Mucosa of stomach (tissue), 1 donor: ENCODE data around the gene ARHGEF4.

ENCODE experiments used
- H3K27me3 ChIP-seq: one replicate; pipeline ENCODE4 v1.7.0; 2013; ENCODE audit warnings: mild to moderate bottlenecking, low read length; ENCODE audit not compliant: control insufficient read depth, insufficient read depth
- H3K36me3 ChIP-seq: one replicate; pipeline ENCODE4 v1.7.0; 2013; ENCODE audit warnings: low read length; ENCODE audit not compliant: control insufficient read depth, insufficient read depth
- H3K4me1 ChIP-seq: one replicate; pipeline ENCODE4 v1.7.0; 2013; ENCODE audit warnings: mild to moderate bottlenecking, low read length; ENCODE audit not compliant: control insufficient read depth, insufficient read depth
- H3K4me3 ChIP-seq: one replicate; pipeline ENCODE4 v1.7.0; 2013; ENCODE audit warnings: low read length
- H3K9ac ChIP-seq: one replicate; pipeline ENCODE4 v1.7.0; 2013; ENCODE audit warnings: mild to moderate bottlenecking, low read length, moderate library complexity
- H3K9me3 ChIP-seq: one replicate; pipeline ENCODE4 v1.7.0; 2013; ENCODE audit warnings: mild to moderate bottlenecking, low read length, moderate library complexity; ENCODE audit not compliant: control insufficient read depth
- donor health status: Pancreatic carcinoma.

ARHGEF4 gene

GRCh38 chr2:130829015-130829414 is 7.7 kb upstream of the ARHGEF4 start:
- no peaks in the 10 kb centered on the region for H3K9me3 ChIP-seq
- no peaks in the 10 kb centered on the region for H3K4me1 ChIP-seq
- H3K9ac ChIP-seq = no peak overlapping the region
- no peak overlapping the region for H3K4me3 ChIP-seq
- H3K36me3 ChIP-seq = no peaks in the 10 kb centered on the region
- H3K27me3 ChIP-seq = no peaks in the 10 kb centered on the region

- no peaks in the 10 kb centered on the region for H3K36me3 ChIP-seq
- H3K4me3 ChIP-seq = no peak overlapping the region
- no peak overlapping the region for H3K9ac ChIP-seq
- peaks cover 9% of the 10 kb centered on the region for H3K27me3 ChIP-seq
- H3K9me3 ChIP-seq = no peaks in the 10 kb centered on the region
- no peaks in the 10 kb centered on the region for H3K4me1 ChIP-seq
Measured at GRCh38 chr2:130830538-130830937, 6.2 kb upstream of the ARHGEF4 start.

- Histone ChIP-seq H3K4me3 (no peak overlapping the region), H3K4me1 (no peaks in the 10 kb centered on the region), H3K9me3 (no peaks in the 10 kb centered on the region), H3K27me3 (peaks cover 13% of the 10 kb centered on the region), H3K36me3 (no peaks in the 10 kb centered on the region), H3K9ac (no peak overlapping the region)
Measured at GRCh38 chr2:130831356-130831755, 5.4 kb upstream of the ARHGEF4 start.

- no peaks in the 10 kb centered on the region for H3K9me3 ChIP-seq
- no peak overlapping the region for H3K4me3 ChIP-seq
- H3K36me3 ChIP-seq = no peaks in the 10 kb centered on the region
- no peak overlapping the region for H3K9ac ChIP-seq
- peaks cover 23% of the 10 kb centered on the region for H3K27me3 ChIP-seq
- H3K4me1 ChIP-seq = peaks cover 3% of the 10 kb centered on the region
Measured at GRCh38 chr2:130832296-130832940, 4.3 kb upstream of the ARHGEF4 start.

- H3K27me3 ChIP-seq = peaks cover 39% of the 10 kb centered on the region
Measured at GRCh38 chr2:130834091-130834930, 2.4 kb upstream of the ARHGEF4 start.

GRCh38 chr2:130834931-130835765 is 1.6 kb upstream of the ARHGEF4 start:
- peaks cover 4% of the 10 kb centered on the region for H3K4me1 ChIP-seq
- no peak overlapping the region for H3K4me3 ChIP-seq
- H3K27me3 ChIP-seq = peaks cover 40% of the 10 kb centered on the region
- H3K9me3 ChIP-seq = no peaks in the 10 kb centered on the region
- no peak overlapping the region for H3K9ac ChIP-seq
- H3K36me3 ChIP-seq = no peaks in the 10 kb centered on the region

More at GRCh38 chr2:130834091-130834930, 2.4 kb upstream of the ARHGEF4 start:
- Histone ChIP-seq H3K4me1 (peaks cover 4% of the 10 kb centered on the region), H3K36me3 (no peaks in the 10 kb centered on the region), H3K9ac (no peak overlapping the region), H3K4me3 (no peak overlapping the region), H3K9me3 (no peaks in the 10 kb centered on the region)

GRCh38 chr2:130835766-130836015 is 1.0 kb upstream of the ARHGEF4 start:
- H3K9ac ChIP-seq = no peak overlapping the region
- H3K9me3 ChIP-seq = no peaks in the 10 kb centered on the region
- H3K4me3 ChIP-seq = no peak overlapping the region
- H3K4me1 ChIP-seq = peaks cover 4% of the 10 kb centered on the region
- peaks cover 40% of the 10 kb centered on the region for H3K27me3 ChIP-seq
- H3K36me3 ChIP-seq = no peaks in the 10 kb centered on the region

GRCh38 chr2:130837175-130837810 is 579 bp downstream of the ARHGEF4 start:
- Histone ChIP-seq H3K27me3 (peaks cover 40% of the 10 kb centered on the region), H3K4me1 (peaks cover 4% of the 10 kb centered on the region), H3K9me3 (no peaks in the 10 kb centered on the region), H3K9ac (no peak overlapping the region), H3K36me3 (no peaks in the 10 kb centered on the region), H3K4me3 (no peak overlapping the region)

- Histone ChIP-seq H3K9me3 (no peaks in the 10 kb centered on the region), H3K4me1 (peaks cover 4% of the 10 kb centered on the region), H3K4me3 (no peak overlapping the region), H3K9ac (no peak overlapping the region), H3K36me3 (no peaks in the 10 kb centered on the region), H3K27me3 (peaks cover 40% of the 10 kb centered on the region)
Measured at GRCh38 chr2:130837811-130838565, 1.3 kb downstream of the ARHGEF4 start.

GRCh38 chr2:130839011-130839780 is 2.5 kb downstream of the ARHGEF4 start:
- Histone ChIP-seq H3K27me3 (peaks cover 40% of the 10 kb centered on the region), H3K9me3 (no peaks in the 10 kb centered on the region), H3K36me3 (no peaks in the 10 kb centered on the region), H3K4me3 (no peak overlapping the region), H3K4me1 (peaks cover 4% of the 10 kb centered on the region), H3K9ac (no peak overlapping the region)

- no peak overlapping the region for H3K4me3 ChIP-seq
- H3K4me1 ChIP-seq = peaks cover 4% of the 10 kb centered on the region
- no peaks in the 10 kb centered on the region for H3K9me3 ChIP-seq
- no peaks in the 10 kb centered on the region for H3K36me3 ChIP-seq
- H3K9ac ChIP-seq = no peak overlapping the region
- peaks cover 31% of the 10 kb centered on the region for H3K27me3 ChIP-seq
Measured at GRCh38 chr2:130840506-130840905, 3.8 kb downstream of the ARHGEF4 start.
